Stimulated activated CD8-positive, alpha-beta memory T cell treated with anti-CD3 and anti-CD28 coated beads, Interleukin-15, amount 100 ng/mL, for 24 hours (primary cell): Measurements from ENCODE around the gene RBM12.

Experiments
- DNase-seq: peaks from one replicate; pipeline ENCODE4 v3.0.0-alpha.2; 2020; ENCODE audit warnings: low read depth

RBM12 gene

GRCh38 chr20:35653893-35654292, 10.8 kb downstream of the RBM12 start:
- DNase-seq, result no peak

DNA sequence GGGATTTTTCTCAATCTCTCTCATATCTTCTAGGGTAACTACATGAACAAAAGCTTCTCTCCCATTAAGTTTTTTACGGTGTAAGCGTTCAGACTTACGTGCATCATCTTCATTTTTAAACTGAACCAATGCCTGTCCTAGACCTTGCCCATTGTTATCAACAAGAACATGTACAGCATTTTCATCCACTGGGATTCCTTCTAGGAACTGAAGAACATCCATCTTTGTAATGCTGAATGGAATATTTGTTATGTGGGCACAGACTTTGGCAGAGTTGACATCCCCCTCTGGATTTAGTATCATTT, 11.3 kb downstream of the RBM12 start:
- DNase-seq, result no peak

DNA sequence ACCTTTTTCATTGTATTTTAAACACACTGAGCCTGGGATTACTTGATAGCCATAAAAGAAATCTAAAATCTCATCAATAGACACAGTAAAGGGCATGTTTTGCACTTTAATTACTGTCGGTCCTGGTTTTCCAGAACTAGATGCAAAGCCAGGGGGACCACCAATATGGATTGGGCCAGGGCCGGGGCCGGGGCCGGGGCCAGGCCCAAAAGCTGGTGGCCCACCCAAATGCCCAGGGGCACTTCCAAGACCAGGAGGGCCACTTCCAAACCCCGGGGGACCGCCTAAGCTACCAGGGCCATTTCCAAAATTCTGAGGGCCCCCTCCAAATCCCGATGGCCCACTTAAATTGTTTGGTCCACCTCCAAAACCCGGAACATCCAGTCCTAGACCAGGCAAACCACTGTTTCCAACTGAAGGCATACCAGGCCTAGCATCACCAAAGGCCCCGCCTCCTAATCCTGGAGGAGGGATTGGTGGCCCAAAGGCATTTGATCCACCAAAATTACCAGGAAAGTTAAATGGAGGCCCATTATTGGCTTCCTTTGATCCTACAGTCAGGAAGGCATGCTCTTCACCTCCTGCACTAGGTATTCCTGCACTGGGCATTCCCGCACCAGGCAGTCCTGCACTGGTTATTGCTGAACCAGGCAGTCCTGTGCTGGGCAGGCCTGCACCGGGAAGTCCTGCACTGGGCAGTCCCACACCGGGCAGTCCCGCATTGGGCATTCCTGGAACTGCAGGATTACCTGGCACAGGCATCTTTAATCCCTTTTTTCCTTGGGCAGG, 11.9 kb downstream of the RBM12 start:
- no peak for DNase-seq

DNA sequence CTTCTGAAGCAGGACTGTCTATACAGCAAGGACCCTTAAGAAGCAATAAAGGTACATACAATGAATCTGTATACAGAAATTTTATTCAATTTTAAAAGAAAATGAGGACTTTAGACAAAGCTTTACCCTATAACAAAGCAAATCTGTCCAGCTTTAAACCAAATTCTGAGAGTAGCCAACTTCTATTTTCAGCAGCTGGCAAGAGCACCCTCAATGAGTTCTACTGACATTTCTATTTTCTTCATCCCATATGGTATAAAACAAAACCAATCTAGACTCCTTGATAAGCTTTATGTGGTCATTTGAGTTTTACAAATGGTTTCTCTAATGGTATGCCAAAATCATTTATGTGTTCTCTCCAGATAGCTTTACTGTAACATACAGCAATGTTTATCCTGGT, 12.7 kb downstream of the RBM12 start:
- DNase-seq, result no peak

- DNase-seq, result no peak
These were observed 14.1 kb downstream of the RBM12 start for GRCh38 chr20:35650632-35651031.

- no peak for DNase-seq
These were observed 15.9 kb downstream of the RBM12 start for GRCh38 chr20:35648836-35649235.

DNA sequence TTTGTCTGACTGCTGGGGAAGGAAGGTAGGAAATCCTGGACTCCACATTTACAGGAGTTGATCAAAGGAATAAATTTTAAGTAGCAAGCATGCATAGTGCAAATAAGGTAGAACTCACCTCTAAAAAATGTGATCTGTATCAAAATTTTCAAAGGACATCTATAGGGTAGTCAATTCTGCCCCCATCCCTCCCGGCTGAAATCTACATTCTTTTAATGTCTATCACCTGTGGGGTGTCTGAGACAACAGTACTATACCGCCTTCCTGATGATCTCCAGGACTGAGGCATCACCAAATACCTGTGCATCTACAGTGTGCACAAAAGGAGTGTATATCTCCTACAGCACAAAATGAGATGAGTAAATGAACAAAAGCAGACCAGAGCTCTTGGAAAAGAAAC, 19.9 kb downstream of the RBM12 start:
- DNase-seq, result no peak

- no peak for DNase-seq
These were observed 21.7 kb downstream of the RBM12 start for GRCh38 chr20:35643045-35643444.

GRCh38 chr20:35641743-35642142, 23.0 kb downstream of the RBM12 start:
- DNase-seq, result no peak

DNA sequence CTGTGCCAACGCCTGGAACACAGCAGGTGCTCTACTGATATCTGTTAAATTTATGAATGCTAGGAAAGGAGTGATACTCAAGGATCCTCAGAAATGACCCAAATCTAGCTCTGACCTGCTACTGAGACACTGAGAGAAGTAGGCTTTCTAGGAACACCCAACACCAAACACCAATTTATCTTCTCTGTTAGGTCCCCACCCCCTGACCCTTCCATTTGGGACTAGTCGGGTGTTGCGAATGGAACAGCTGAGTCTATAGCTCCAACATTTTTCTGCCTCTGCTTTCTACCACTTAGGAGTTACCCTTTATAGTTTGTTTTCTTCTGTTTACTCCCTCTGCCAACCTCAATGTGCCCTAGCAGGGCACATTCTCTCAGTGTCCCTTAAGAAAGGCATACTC, 24.0 kb downstream of the RBM12 start:
- DNase-seq, result no peak

DNA sequence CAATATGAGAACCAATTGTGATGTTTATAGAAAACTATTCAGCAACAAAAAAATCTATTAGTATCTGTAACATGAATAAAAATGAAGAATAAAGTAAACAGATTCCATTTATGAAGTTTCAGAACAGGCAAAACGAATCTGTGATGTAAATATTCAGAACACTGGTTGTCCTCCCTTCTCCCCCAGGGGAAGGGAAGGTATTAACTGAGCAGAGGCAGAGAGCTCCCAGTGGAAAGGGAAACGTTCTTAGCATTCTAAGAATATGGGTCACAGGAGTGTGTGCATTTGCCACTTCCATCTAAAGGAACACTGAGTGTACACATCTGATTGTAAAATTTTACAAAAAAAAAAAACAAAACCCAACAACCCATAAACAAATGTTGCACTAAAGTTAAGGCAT, 25.9 kb downstream of the RBM12 start:
- DNase-seq, result no peak

GRCh38 chr20:35637276-35637675, 27.4 kb downstream of the RBM12 start:
- no peak for DNase-seq

- no peak for DNase-seq
These were observed 28.6 kb downstream of the RBM12 start for GRCh38 chr20:35636095-35636494.

GRCh38 chr20:35635652-35636051, 29.0 kb downstream of the RBM12 start:
- no peak for DNase-seq

DNA sequence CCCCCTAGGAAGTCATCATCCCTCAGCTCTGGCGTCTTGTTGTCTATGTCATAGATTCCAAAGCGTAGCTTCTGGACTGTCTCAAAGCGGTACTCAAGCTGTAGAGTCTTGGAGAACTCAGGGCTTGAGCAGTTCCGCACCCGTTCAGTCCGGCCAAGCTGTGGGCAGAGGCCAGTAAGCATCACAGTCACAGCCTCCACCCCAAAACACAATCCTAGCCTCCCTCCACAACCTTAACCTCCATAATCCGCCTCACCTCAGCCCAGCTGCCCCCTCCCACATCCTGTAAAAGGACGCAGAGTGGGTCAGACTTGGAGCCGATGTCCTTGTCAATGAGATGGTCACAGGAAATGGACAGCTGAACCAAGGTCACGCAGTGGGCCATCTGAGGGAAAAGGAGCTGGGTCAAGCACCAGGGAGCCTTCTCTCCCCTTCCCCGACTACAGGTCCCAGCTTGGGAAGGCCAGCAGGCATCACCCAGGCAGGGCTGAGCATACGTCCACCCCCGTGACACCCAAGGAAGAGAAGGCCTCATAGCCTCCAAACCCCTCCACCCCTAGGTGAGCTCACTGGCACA, 32.1 kb downstream of the RBM12 start:
- no peak for DNase-seq

DNA sequence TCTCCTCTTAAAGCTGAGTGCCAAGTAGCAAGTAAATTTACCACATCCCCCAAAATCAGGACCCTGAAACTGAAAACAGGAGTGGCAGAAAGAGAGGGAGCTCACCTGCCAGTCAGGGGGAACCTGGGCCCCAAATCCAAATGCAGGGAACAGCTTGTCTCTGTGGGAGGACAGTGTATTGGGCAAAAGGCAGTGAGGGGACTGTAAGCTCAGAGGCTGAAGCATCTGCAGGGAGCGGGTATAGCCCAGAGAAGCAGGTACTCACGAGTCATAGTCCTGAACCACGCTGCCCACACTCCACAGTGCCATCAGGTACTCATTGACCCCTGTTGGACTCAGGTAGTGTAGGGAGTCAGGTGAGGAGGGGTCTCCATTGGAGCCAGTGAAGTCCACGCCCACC, 34.1 kb downstream of the RBM12 start:
- DNase-seq, result no peak

GRCh38 chr20:35629427-35630145, 35.1 kb downstream of the RBM12 start:
- DNase-seq, result no peak

GRCh38 chr20:35627121-35627520, 37.6 kb downstream of the RBM12 start:
- no peak for DNase-seq

- no peak for DNase-seq
These were observed 38.2 kb downstream of the RBM12 start for GRCh38 chr20:35626386-35627001.

DNA sequence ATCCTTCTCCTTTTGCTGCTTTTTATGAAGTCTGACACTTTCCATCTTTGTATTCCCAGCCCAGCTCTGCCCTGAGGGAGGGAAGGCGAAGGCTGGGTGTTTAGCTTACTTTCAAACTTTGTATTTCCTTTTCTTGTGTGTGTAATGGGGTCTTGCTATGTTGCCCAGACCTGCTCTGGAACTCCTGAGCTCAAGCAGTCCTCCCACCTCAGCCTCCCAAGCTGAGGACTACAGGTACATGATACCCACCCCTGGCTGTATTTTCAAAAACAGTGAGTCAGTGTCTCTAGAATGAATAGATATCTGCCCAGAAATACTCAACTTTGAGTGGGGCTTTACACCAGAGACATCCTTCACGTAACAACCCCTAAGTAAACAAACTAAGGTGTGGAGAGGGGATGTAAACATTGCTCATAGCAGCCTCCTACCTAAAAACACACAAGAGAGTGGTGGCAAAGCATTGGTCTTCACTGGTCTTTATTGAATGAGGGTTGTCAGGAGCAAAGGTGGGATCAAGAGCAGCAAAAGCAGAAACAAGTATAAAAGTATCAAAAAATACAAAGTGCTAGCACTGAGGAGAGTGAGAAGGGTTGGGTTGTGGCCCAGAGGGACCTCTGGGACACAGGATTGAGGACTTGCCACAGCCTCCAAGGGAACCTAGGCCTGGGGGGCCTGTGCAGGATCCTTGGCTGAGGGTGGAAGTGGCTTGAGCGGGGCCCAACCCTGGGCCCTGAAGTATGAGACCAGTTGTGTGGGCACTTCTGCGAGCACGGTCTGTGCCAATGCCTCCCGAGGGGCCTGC, 38.9 kb downstream of the RBM12 start:
- DNase-seq, result no peak

DNA sequence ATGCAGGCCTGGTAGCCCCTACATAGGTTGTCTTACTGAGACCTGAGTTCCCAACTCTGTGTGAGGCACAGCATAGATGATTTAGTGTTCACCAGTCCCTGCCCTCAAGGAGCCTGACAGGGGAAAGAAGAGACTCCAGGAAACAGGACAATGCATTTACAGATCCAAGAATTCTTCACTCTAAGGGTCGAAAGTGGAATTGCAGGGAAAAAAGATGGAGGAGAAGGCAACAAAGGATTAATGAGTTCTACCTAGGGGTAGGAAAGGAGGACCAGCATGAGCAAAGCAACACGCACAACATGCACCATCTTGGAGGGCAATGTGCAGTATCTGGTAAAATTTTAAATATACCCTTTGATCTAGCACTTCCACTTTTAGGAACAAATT, 43.1 kb downstream of the RBM12 start:
- no peak for DNase-seq

GRCh38 chr20:35620818-35621559, 43.7 kb downstream of the RBM12 start:
- DNase-seq, result no peak
